GM23338 (cell line): ENCODE measurements around the gene TRMT61A. TPM values are rescaled to one million over a fixed set of nuclear protein-coding genes. Genes with fewer than 3 reads are reported as not detected.

Source experiments
- ATAC-seq: fragments of 200-7000 bp; cut with Tn5 transposase; 3 replicates; pipeline ENCODE4 v1.9.1; 2020
- DNase-seq: peaks from one replicate; pipeline ENCODE4 v3.0.0-alpha.2; 2015; ENCODE audit warnings: low spot score
- H2AFZ ChIP-seq: fragments of 200-600 bp; sonication (generic); 2 replicates; pipeline ENCODE4 v1.8.0; 2016; ENCODE audit warnings: antibody characterized with exemption, mild to moderate bottlenecking, moderate library complexity
- H3F3A ChIP-seq: fragments of 200-600 bp; sonication (generic); replicated peaks from 2 replicates; pipeline ENCODE4 v1.8.0; 2017; ENCODE audit warnings: antibody characterized with exemption, mixed run types, low read depth
- H3K27ac ChIP-seq: fragments of 200-600 bp; sonication (generic); 2 replicates; pipeline ENCODE4 v1.6.1; 2016; ENCODE audit warnings: low read depth
- H3K27me3 ChIP-seq: fragments of 200-600 bp; sonication (generic); 2 replicates; pipeline ENCODE4 v1.8.0; 2016; ENCODE audit warnings: mild to moderate bottlenecking, mixed run types, moderate library complexity; ENCODE audit not compliant: insufficient read depth
- H3K36me3 ChIP-seq: fragments of 200-600 bp; sonication (generic); 2 replicates; pipeline ENCODE4 v1.8.0; 2016; ENCODE audit warnings: mild to moderate bottlenecking; ENCODE audit not compliant: insufficient read depth
- H3K4me1 ChIP-seq: fragments of 200-600 bp; sonication (generic); 2 replicates; pipeline ENCODE4 v1.8.0; 2016; ENCODE audit warnings: mild to moderate bottlenecking, moderate library complexity; ENCODE audit not compliant: insufficient read depth
- H3K4me2 ChIP-seq: fragments of 200-600 bp; sonication (generic); 2 replicates; pipeline ENCODE4 v1.7.1; 2017; ENCODE audit warnings: mixed run types
- H3K4me3 ChIP-seq: fragments of 200-600 bp; sonication (generic); 2 replicates; pipeline ENCODE4 v1.6.1; 2016; ENCODE audit warnings: mixed run types
- H3K79me2 ChIP-seq: fragments of 200-600 bp; sonication (generic); replicated peaks from 2 replicates; pipeline ENCODE4 v1.8.0; 2017; ENCODE audit warnings: mild to moderate bottlenecking; ENCODE audit not compliant: insufficient read depth
- H3K9me2 ChIP-seq: fragments of 200-600 bp; sonication (generic); 2 replicates; pipeline ENCODE4 v1.8.0; 2017; ENCODE audit not compliant: insufficient read depth
- H4K20me1 ChIP-seq: fragments of 200-600 bp; sonication (generic); replicated peaks from 2 replicates; pipeline ENCODE4 v1.8.0; 2017; ENCODE audit warnings: mild to moderate bottlenecking; ENCODE audit not compliant: insufficient read depth
- H3K27ac Mint-ChIP-seq: 2 replicates; pipeline ENCODE4 v1.8.0; 2020; ENCODE audit warnings: inconsistent platforms, mild to moderate bottlenecking, moderate library complexity, mixed read lengths
- H3K27me3 Mint-ChIP-seq: 3 replicates; pipeline ENCODE4 v1.8.0; 2022; ENCODE audit warnings: low read depth, mild to moderate bottlenecking, moderate library complexity, mixed read lengths, inconsistent platforms; ENCODE audit not compliant: insufficient read depth, poor library complexity
- H3K36me3 Mint-ChIP-seq: 3 replicates; pipeline ENCODE4 v1.8.0; 2021; ENCODE audit warnings: low read depth, mild to moderate bottlenecking, inconsistent platforms, moderate library complexity, mixed read lengths
- H3K4me1 Mint-ChIP-seq: 3 replicates; pipeline ENCODE4 v1.8.0; 2020; ENCODE audit warnings: mild to moderate bottlenecking, inconsistent platforms, mixed read lengths
- H3K4me3 Mint-ChIP-seq: 3 replicates; pipeline ENCODE4 v1.8.0; 2021; ENCODE audit warnings: moderate library complexity, mild to moderate bottlenecking, inconsistent platforms, mixed read lengths
- H3K9me3 Mint-ChIP-seq: 3 replicates; pipeline ENCODE4 v1.8.0; 2020; ENCODE audit warnings: moderate library complexity, mild to moderate bottlenecking, inconsistent platforms, mixed read lengths
- CTCF ChIP-seq, 2 experiments: fragments of 200-600 bp in 1 of 2; sonication (generic) in 1 of 2; conservative IDR thresholded peaks; 2 replicates each; pipeline versions ENCODE4 v1.5.1 to v1.6.1; 2016 to 2017; ENCODE audit warnings: antibody characterized with exemption in 2 of 2, low read depth in 2 of 2, mild to moderate bottlenecking in 2 of 2, moderate library complexity in 1 of 2
- ETS1 ChIP-seq: IDR thresholded peaks from 2 replicates; pipeline ENCODE4 v1.6.1; 2016; ENCODE audit warnings: antibody characterized with exemption
- JUNB ChIP-seq: IDR thresholded peaks from one replicate; pipeline ENCODE4 v1.6.1; 2016; ENCODE audit warnings: antibody characterized with exemption; ENCODE audit not compliant: unreplicated experiment
- POLR2AphosphoS5 ChIP-seq: IDR thresholded peaks from 2 replicates; pipeline ENCODE4 v1.6.1; 2016; ENCODE audit warnings: antibody characterized with exemption, low read depth
- ZNF114 ChIP-seq: fragments of 250-450 bp; sonication (Bioruptor Pico); IDR thresholded peaks from 2 replicates; pipeline ENCODE4 v1.5.0; 2020; ENCODE audit warnings: mild to moderate bottlenecking, moderate library complexity
- ZNF331 ChIP-seq: fragments of 250-450 bp; sonication (Bioruptor Pico); IDR thresholded peaks from 2 replicates; pipeline ENCODE4 v1.5.0; 2020; ENCODE audit warnings: low read depth, mild to moderate bottlenecking, moderate library complexity
- polyA plus RNA-seq: library from polyadenylated mRNA; unstranded; fragments of >200 nt; fragmentation: Nextera tagmentation; extraction: Ambion mirVana; gene quantifications from 2 replicates; pipeline ENCODE4 v1.2.1, GENCODE V29; 2016
- total RNA-seq: library from RNA; depleted of rRNA; stranded (reverse); fragments of >200 nt; shearing (Covaris generic); gene quantifications from 2 replicates; pipeline ENCODE4 v1.2.3, GENCODE V29; 2014
- TF ChIP-seq, protein P1 (sequence below): IDR thresholded peaks from one replicate; pipeline ENCODE4 v1.6.1; 2018; ENCODE audit warnings: antibody characterized with exemption; ENCODE audit not compliant: unreplicated experiment

TRMT61A gene
- total and polyA plus RNA-seq, 2 experiments from 2014 or later: 13.4 to 28.2 TPM

GRCh38 chr14:103539056-103539825 is 10.2 kb downstream of the TRMT61A start:
- H3K27ac ChIP-seq: no peak overlapping the region
- H3K36me3 ChIP-seq: no peaks in the 10 kb centered on the region
- no peak overlapping the region for H3K4me3 Mint-ChIP-seq
- H3K4me3 ChIP-seq: no peak overlapping the region
- no peaks in the 10 kb centered on the region; the same call in 1 of the 2 replicates for H3K27me3 ChIP-seq
- H3K4me1 Mint-ChIP-seq: peaks cover 12% of the 10 kb centered on the region; the same call in 2 of the 3 replicates
- peaks cover 10% of the 10 kb centered on the region for H3K27me3 Mint-ChIP-seq
- TF ChIP-seq JUNB (no peak), POLR2AphosphoS5 (no peak), CTCF (conservative IDR thresholded peaks at IDR 0.05; ENCODE audit: low read depth in 2 of 2) (peak in 1 of 2 experiments; percentile 37; a peak in 2 of 4 replicates), ZNF114 (no peak), ZNF331 (no peak), ETS1 (no peak)
- TF ChIP-seq, protein P1, sequence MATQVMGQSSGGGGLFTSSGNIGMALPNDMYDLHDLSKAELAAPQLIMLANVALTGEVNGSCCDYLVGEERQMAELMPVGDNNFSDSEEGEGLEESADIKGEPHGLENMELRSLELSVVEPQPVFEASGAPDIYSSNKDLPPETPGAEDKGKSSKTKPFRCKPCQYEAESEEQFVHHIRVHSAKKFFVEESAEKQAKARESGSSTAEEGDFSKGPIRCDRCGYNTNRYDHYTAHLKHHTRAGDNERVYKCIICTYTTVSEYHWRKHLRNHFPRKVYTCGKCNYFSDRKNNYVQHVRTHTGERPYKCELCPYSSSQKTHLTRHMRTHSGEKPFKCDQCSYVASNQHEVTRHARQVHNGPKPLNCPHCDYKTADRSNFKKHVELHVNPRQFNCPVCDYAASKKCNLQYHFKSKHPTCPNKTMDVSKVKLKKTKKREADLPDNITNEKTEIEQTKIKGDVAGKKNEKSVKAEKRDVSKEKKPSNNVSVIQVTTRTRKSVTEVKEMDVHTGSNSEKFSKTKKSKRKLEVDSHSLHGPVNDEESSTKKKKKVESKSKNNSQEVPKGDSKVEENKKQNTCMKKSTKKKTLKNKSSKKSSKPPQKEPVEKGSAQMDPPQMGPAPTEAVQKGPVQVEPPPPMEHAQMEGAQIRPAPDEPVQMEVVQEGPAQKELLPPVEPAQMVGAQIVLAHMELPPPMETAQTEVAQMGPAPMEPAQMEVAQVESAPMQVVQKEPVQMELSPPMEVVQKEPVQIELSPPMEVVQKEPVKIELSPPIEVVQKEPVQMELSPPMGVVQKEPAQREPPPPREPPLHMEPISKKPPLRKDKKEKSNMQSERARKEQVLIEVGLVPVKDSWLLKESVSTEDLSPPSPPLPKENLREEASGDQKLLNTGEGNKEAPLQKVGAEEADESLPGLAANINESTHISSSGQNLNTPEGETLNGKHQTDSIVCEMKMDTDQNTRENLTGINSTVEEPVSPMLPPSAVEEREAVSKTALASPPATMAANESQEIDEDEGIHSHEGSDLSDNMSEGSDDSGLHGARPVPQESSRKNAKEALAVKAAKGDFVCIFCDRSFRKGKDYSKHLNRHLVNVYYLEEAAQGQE: no peak
- no peaks in the 10 kb centered on the region; the same call in 1 of the 2 replicates for H4K20me1 ChIP-seq
- H3K9me3 Mint-ChIP-seq: no peaks in the 10 kb centered on the region
- no peaks in the 10 kb centered on the region for H3K36me3 Mint-ChIP-seq
- ATAC-seq (no peak), DNase-seq (no peak)
- H3K79me2 ChIP-seq: no peaks in the 10 kb centered on the region
- no peak overlapping the region for H2AFZ ChIP-seq
- H3F3A ChIP-seq: 0 out of 2 replicates have a peak, but pooled peaks cover 3% of the 10 kb centered on the region
- no peaks in the 10 kb centered on the region for H3K9me2 ChIP-seq
- H3K27ac Mint-ChIP-seq: no peak overlapping the region
- peaks cover 18% of the 10 kb centered on the region for H3K4me1 ChIP-seq
- H3K4me2 ChIP-seq: no peak overlapping the region
